Astrocyte (in vitro differentiated cells and primary cell): ENCODE data around the gene MRPL55.

Source experiments
- EZH2 ChIP-seq: IDR thresholded peaks from 2 replicates; pipeline ENCODE4 v1.6.1; 2012; ENCODE audit warnings: mild to moderate bottlenecking, low read length, inconsistent platforms; ENCODE audit not compliant: insufficient read depth
- TF ChIP-seq, protein P1 (sequence below): IDR thresholded peaks from 2 replicates; pipeline ENCODE4 v1.5.1; 2011; ENCODE audit warnings: low read depth, mild to moderate bottlenecking, inconsistent platforms, low read length, moderate library complexity; ENCODE audit not compliant: insufficient read depth

DNA sequence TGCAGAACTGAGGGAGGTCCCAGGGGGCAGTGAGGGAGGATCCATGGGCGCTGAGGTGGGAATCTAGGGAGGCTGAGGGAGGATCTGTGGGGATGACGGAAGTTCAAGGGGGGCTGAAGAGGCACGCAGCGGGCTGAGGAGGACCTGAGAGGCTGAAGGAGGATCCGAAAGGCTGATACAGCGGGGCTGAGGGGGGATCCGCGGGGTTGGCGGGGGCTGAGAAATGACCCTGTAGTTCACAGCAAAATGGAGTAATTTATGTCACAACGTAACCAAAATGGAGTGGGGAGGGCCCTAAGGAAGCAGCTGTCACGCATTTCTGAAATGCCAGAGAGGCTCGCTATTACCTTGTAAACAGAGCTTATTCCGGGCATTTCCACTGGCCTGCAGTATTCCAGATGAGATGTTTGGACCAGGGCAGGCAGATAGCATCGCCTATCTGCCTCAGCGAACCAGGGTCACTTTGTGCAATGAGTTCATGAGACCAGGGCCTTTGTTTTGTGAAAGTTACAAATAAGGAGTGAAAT lies 926 bp upstream of the MRPL55 start:
- TF ChIP-seq, protein P1, sequence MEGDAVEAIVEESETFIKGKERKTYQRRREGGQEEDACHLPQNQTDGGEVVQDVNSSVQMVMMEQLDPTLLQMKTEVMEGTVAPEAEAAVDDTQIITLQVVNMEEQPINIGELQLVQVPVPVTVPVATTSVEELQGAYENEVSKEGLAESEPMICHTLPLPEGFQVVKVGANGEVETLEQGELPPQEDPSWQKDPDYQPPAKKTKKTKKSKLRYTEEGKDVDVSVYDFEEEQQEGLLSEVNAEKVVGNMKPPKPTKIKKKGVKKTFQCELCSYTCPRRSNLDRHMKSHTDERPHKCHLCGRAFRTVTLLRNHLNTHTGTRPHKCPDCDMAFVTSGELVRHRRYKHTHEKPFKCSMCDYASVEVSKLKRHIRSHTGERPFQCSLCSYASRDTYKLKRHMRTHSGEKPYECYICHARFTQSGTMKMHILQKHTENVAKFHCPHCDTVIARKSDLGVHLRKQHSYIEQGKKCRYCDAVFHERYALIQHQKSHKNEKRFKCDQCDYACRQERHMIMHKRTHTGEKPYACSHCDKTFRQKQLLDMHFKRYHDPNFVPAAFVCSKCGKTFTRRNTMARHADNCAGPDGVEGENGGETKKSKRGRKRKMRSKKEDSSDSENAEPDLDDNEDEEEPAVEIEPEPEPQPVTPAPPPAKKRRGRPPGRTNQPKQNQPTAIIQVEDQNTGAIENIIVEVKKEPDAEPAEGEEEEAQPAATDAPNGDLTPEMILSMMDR: no peak
- TF ChIP-seq EZH2: no peak
